ENCODE measurements around the gene PATZ1. TPM values are rescaled to one million over a fixed set of nuclear protein-coding genes. Genes with fewer than 3 reads are reported as not detected.
"Not testable (repeated sequence)": the region's sequence is repeated elsewhere in the genome, so short reads cannot be mapped to it uniquely, and the experiment has no call there.

Gene PATZ1, protein sequence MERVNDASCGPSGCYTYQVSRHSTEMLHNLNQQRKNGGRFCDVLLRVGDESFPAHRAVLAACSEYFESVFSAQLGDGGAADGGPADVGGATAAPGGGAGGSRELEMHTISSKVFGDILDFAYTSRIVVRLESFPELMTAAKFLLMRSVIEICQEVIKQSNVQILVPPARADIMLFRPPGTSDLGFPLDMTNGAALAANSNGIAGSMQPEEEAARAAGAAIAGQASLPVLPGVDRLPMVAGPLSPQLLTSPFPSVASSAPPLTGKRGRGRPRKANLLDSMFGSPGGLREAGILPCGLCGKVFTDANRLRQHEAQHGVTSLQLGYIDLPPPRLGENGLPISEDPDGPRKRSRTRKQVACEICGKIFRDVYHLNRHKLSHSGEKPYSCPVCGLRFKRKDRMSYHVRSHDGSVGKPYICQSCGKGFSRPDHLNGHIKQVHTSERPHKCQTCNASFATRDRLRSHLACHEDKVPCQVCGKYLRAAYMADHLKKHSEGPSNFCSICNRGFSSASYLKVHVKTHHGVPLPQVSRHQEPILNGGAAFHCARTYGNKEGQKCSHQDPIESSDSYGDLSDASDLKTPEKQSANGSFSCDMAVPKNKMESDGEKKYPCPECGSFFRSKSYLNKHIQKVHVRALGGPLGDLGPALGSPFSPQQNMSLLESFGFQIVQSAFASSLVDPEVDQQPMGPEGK
- 33.7 and 43.1 TPM in 2 replicates for polyA plus RNA-seq (2014; cell fraction: cytosol; rRNA removed)
- polyA plus RNA-seq (2014; cell fraction: nucleus; rRNA removed) = 37.7 and 39.1 TPM in 2 replicates

- DNase-seq (ENCODE audit: low spot score) = peak; percentile 89
These were observed at the start of gene PATZ1 for GRCh38 chr22:31346255-31346732. PATZ1 (minus strand) TSS chr22:31346346; CDS start chr22:31345602, 744 bp downstream.

DNA sequence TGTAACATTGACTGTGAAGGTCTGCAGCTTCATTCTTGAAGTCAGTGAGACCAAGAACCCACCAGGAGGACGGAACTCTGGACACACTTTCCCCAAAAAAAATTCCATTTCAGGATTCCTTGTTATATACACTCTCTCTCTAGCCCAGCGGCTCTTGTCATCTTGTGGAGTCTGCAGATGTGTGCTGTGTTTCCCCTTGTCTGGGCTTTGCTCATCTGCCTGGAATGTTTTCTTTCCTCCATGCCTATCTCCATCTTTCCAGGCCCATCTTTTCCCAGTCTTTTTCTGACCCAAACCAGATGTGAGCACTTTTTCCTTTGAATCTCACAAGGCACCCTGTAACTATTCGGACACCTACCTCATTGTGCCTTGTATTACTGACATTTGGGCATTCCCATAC lies 48.2 kb upstream of the PATZ1 start:
- DNase-seq (ENCODE audit: low spot score) = no peak

DNA sequence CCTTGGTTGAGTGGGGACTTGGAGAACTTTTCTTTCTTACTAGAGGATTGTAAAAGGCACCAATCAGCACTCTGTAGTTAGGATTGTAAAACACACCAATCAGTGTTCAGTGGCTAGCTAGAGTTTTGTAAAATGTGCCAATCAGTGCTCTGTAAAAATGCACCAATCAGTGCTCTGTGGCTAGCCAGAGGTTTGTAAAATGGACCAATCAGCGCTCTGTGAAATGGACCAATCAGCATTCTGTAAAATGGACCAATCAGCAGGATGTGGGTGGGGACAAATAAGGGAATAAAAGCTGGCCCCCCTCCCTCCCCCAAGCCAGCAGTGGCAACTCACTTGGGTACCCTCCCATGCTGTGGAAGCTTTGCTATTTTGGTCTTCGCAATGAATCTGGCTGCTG lies 47.7 kb upstream of the PATZ1 start:
- DNase-seq (ENCODE audit: low spot score) = no peak

DNA sequence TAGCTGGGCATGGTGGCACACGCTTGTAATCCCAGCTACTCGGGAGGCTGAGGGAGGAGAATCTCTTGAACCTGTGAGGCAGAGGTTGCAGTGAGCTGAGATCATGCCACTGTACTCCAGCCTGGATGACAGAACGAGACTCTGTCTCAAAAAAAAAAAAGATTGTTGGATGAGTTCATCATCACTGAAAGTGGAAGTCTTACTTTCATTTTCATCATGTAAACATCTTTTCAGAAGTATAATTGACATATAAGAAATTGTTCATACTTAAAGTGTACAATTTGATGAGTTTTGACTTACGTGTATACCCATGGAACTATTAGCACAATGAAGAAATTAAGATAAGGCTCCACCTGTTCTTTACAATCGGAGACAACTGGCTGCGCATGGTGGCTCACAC lies 32.5 kb upstream of the PATZ1 start:
- not testable (repeated sequence) for DNase-seq (ENCODE audit: low spot score)

GRCh38 chr22:31378123-31378522 lies 32.0 kb upstream of the PATZ1 start:
- no peak for DNase-seq (ENCODE audit: low spot score)

- no peak for DNase-seq (ENCODE audit: low spot score)
These were observed 31.5 kb upstream of the PATZ1 start for GRCh38 chr22:31377612-31378011.

- no peak for DNase-seq (ENCODE audit: low spot score)
These were observed 21.3 kb upstream of the PATZ1 start for GRCh38 chr22:31367426-31367825.

DNA sequence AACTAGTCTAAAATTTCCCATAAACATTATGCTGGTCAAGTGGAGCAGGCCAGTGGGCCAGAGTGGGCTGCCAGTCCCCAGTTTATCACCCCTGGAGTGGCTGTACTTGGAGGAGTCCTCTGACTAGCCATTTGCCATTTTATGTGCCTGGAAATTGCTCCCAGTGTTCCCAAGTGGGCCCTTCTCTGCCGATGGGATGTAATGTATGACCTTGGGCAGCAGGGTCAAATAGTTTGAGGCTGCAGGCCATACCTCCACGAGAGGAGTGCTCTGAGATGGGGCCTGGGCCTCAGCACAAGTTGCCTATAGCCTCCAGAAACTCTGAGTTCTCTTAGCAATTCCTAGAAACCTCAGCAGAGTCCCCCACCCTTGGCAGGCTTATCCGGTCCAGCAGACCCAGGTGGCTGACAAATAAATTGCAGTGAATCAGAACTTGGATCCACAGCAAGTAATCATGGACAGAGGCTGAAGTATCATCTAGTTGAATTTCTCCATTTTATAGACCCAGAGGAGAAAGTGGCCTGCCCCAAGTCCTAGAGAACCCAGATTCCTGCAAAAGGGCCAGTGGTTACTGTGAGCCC lies 17.8 kb upstream of the PATZ1 start:
- DNase-seq (ENCODE audit: low spot score) = no peak

GRCh38 chr22:31361743-31362142 lies 15.6 kb upstream of the PATZ1 start:
- DNase-seq (ENCODE audit: low spot score) = no peak

GRCh38 chr22:31360029-31360428 lies 13.9 kb upstream of the PATZ1 start:
- no peak for DNase-seq (ENCODE audit: low spot score)

DNA sequence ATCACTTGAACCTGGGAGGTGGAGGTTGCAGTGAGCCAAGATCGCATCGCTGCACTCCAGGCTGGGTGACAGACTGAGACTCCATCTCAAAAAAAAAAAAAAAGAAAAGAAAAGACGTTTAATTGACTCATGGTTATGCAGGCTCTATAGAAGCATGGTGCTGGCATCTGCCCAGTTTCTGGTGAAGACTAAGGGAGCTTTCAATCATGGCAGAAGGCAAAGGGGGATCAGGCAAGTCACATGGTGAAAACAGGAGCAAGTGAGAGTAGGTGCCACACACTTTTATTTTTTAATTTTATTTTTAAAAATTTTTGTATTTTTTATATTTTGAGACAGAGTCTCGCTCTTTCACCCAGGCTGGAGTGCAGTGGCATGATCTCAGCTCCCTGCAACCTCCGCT lies 8.4 kb upstream of the PATZ1 start:
- DNase-seq (ENCODE audit: low spot score) = no peak

- DNase-seq (ENCODE audit: low spot score) = peak; percentile 79
These were observed 4.3 kb upstream of the PATZ1 start for GRCh38 chr22:31350410-31350863.

DNA sequence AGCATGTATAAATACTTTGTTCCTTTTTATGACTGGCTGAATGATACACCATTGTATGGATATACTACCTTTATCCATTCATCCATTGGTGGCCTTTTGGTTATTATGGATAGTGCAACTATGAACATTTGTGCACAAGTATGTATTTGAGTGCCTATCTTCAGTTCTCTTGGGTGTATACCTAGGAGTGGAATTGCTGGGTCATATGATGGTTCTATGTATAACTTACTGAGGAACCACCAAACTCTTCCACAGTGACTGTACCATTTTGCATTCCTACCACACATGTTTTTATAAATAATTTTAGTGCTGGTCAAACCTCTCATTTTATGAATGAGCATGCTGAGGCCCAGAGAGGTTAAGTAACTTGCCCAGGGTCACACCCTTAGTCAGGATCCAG lies 3.8 kb upstream of the PATZ1 start:
- no peak for DNase-seq (ENCODE audit: low spot score)

GRCh38 chr22:31348766-31349165 lies 2.6 kb upstream of the PATZ1 start:
- DNase-seq (ENCODE audit: low spot score) = no peak

DNA sequence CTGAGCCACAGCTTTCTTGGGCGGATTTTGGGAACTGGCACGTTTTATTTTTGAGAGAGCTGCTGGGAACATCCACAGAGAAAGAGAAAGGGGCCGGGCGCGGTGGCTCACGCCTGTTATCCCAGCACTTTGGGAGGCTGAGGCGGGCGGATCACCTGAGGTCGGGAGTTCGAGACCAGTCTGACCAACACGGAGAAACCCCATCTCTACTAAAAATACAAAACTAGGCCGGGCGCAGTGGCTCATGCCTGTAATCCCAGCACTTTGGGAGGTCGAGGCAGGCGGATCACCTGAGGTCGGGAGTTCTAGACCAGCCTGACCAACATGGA lies 1.8 kb upstream of the PATZ1 start:
- DNase-seq (ENCODE audit: low spot score) = not testable (repeated sequence)

DNA sequence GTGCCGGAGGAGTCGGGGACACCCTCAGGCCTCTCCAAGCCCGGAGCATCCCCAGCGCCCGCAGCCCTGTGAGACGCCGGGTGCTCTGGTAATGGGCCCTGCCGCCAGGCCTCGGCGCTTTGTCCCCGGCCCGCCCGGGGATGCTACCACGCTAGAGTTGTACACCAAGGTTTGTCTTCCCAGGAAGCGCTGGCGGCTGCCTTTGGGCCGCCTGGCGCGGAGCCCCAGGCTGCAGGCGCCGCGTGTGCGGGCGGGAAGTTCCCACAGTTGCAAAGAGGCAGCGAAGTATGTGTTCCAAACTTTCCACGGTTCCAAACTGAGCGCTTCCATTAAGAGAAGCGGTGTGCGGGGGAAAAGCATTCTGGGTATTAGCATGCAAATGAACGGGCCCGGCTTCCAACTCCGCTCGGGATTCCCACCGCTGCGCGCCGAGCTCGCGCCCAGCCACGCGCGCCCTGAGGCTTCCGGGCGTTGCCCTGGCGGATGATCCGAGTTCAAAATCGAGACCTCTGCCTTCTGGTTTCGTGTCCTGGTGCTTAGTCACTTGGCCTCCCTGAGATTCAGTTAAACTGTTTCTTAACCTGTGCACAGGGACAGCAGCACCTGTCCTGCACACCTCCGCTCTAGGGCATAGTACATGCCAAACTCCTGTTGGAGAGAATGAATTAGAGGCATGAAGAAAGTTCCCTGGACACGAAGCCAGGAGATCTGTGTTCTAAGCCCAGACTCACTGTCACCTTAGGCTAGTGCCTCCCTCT lies 1.3 kb upstream of the PATZ1 start:
- peak; percentile 78 for DNase-seq (ENCODE audit: low spot score)

DNA sequence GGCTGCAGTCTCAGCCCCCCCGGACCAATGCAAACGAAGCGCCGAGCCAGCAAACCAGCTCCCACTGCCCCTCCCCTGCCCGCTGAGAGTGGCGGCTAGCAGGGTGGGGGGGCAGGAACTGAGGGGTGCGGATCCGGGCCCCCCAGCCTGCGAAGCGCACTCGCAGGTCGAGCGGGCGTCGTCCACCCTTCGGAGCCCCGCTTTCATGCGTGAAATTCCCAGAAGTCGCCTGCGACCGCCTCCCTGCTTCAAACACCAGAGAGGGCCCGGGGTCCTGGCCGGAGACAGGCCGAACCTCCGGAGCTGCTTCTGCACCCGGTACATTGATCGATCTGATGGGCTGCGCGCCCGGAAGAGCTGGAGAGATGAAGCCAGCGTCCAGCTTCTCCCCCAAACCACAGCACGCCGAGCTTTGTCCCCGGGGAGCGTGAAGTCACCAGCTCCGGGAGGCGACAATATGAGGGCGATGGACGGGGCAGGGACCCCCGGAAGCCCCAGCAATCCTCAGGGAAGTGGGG lies 646 bp upstream of the PATZ1 start:
- peak; percentile 75 for DNase-seq (ENCODE audit: low spot score)

- peak; percentile 87 for DNase-seq (ENCODE audit: low spot score)
These were observed 553 bp downstream of the PATZ1 start for GRCh38 chr22:31345331-31346254.

DNA sequence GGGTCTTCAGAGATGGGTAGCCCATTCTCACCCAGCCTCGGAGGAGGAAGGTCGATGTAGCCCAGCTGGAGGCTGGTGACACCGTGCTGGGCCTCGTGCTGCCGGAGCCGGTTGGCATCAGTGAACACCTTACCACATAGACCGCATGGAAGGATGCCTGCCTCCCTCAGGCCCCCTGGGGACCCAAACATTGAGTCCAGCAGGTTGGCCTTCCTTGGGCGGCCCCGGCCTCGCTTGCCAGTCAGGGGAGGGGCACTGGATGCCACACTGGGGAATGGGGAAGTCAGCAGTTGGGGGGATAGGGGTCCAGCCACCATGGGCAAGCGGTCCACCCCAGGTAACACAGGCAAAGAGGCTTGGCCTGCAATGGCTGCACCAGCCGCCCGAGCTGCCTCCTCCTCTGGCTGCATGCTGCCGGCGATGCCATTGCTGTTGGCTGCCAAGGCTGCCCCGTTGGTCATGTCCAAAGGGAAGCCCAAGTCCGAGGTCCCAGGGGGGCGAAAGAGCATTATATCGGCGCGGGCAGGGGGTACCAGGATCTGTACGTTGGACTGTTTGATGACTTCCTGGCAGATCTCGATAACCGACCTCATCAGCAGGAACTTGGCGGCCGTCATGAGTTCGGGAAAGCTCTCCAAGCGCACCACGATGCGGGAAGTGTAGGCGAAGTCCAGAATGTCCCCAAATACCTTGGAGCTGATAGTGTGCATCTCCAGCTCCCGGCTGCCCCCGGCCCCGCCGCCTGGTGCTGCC lies 1.4 kb downstream of the PATZ1 start:
- no peak for DNase-seq (ENCODE audit: low spot score)

DNA sequence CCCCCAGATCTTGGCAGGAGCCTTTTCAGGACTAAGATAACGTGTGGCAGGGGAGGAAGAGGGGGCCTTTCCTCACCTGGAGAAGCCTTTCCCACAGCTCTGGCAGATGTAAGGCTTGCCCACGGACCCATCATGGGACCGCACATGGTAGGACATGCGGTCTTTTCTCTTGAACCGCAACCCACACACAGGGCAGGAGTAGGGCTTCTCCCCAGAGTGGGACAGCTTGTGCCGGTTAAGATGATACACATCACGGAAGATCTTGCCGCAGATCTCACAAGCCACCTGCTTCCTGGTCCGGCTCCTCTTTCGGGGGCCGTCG lies 1.9 kb downstream of the PATZ1 start:
- no peak for DNase-seq (ENCODE audit: low spot score)
